HepG2 (cell line): ENCODE results near the gene NME2. TPM values are rescaled to one million over a fixed set of nuclear protein-coding genes. Genes with fewer than 3 reads are reported as not detected.
A peak's percentile ranks its signal among the peaks of the same experiment; 100 is the strongest.

Experiments used
- DMTF1 ChIP-seq: sonication (generic); formaldehyde crosslinking; IDR thresholded peaks from 2 replicates; pipeline ENCODE4 v1.4.0; 2020; ENCODE audit warnings: mild to moderate bottlenecking, missing genetic modification reagents
- EEA1 ChIP-seq: sonication (generic); formaldehyde crosslinking; IDR thresholded peaks from 2 replicates; pipeline ENCODE4 v1.5.1; 2020; ENCODE audit warnings: mild to moderate bottlenecking, missing genetic modification reagents, borderline replicate concordance
- FOXA1 ChIP-seq, 2 experiments: fragments of 450-650 bp in 1 of 2; sonication (generic) in 1 of 2; formaldehyde crosslinking in 1 of 2; IDR thresholded peaks; 2 replicates each; pipeline versions ENCODE4 v1.4.0 to v1.6.1; 2016 to 2020; ENCODE audit warnings: missing genetic modification reagents in 1 of 2
- KDM1A ChIP-seq: IDR thresholded peaks from 2 replicates; pipeline ENCODE4 v1.6.1; 2016; ENCODE audit warnings: missing compliant biosample characterization
- NFRKB ChIP-seq: fragments of 450-650 bp; IDR thresholded peaks from 2 replicates; pipeline ENCODE4 v1.6.1; 2017
- PITX1 ChIP-seq: sonication (generic); formaldehyde crosslinking; IDR thresholded peaks from 2 replicates; pipeline ENCODE4 v1.5.1; 2020; ENCODE audit warnings: mild to moderate bottlenecking, missing genetic modification reagents
- POLR2G ChIP-seq: fragments of 200-400 bp; formaldehyde crosslinking; IDR thresholded peaks from 2 replicates; pipeline ENCODE4 v1.6.1; 2018; ENCODE audit warnings: mild to moderate bottlenecking, low read depth, low read length, moderate library complexity
- PRDM15 ChIP-seq: sonication (generic); formaldehyde crosslinking; IDR thresholded peaks from 2 replicates; pipeline ENCODE4 v1.4.0; 2020; ENCODE audit warnings: missing genetic modification reagents
- SIX1 ChIP-seq: sonication (generic); formaldehyde crosslinking; IDR thresholded peaks from 2 replicates; pipeline ENCODE4 v1.4.0; 2020; ENCODE audit warnings: missing genetic modification reagents, borderline replicate concordance
- SIX4 ChIP-seq: sonication (generic); formaldehyde crosslinking; IDR thresholded peaks from 2 replicates; pipeline ENCODE4 v1.4.0; 2020; ENCODE audit warnings: missing genetic modification reagents
- SOX13 ChIP-seq, 3 experiments: fragments of 450-650 bp in 1 of 3; sonication (generic) in 1 of 3; formaldehyde crosslinking in 1 of 3; IDR thresholded peaks in 2 of 3; conservative IDR thresholded peaks in 1 of 3; 2 replicates each; pipeline versions ENCODE4 v1.5.0 to v1.6.1; 2016 to 2020; ENCODE audit warnings: antibody characterized with exemption in 1 of 3, mild to moderate bottlenecking in 1 of 3, missing compliant biosample characterization in 1 of 3, missing genetic modification reagents in 1 of 3, moderate library complexity in 1 of 3
- SP140L ChIP-seq: sonication (generic); formaldehyde crosslinking; IDR thresholded peaks from 2 replicates; pipeline ENCODE4 v1.4.0; 2020; ENCODE audit warnings: missing genetic modification reagents, borderline replicate concordance
- TOE1 ChIP-seq: sonication (generic); formaldehyde crosslinking; IDR thresholded peaks from 2 replicates; pipeline ENCODE4 v1.4.0; 2020; ENCODE audit warnings: mild to moderate bottlenecking, missing genetic modification reagents
- ZNF143 ChIP-seq: sonication (generic); formaldehyde crosslinking; IDR thresholded peaks from 2 replicates; pipeline ENCODE4 v1.4.0; 2020; ENCODE audit warnings: missing genetic modification reagents
- polyA plus RNA-seq, 8 experiments: library from polyadenylated mRNA; depleted of rRNA in 3 of 8; stranded (reverse) in 7 of 8; unstranded in 1 of 8; fragments of >200 nt; fragmentation: Illumina TruSeq in 4 of 8; extraction: Trizol in 4 of 8; gene quantifications; 2 replicates each; pipeline versions ENCODE4 v1.2.1 to v1.2.3, GENCODE V29; 2011 to 2016; ENCODE audit warnings: low read depth in 4 of 8, missing spikeins in 1 of 8, mixed read lengths in 1 of 8; ENCODE audit not compliant: insufficient read depth in 1 of 8
- total RNA-seq, 5 experiments: library from RNA; depleted of rRNA; stranded (reverse); fragments of >200 nt; fragmentation: Illumina TruSeq; extraction: Trizol; gene quantifications; 2 replicates each; pipeline ENCODE4 v1.2.3, GENCODE V29; 2016; ENCODE audit warnings: low read depth in 1 of 5
- TF ChIP-seq, protein P1 (sequence below), 2 experiments: sonication (generic) in 1 of 2; formaldehyde crosslinking in 1 of 2; IDR thresholded peaks; 2 replicates each; pipeline versions ENCODE4 v1.6.1 to v1.9.0; 2014 to 2022; ENCODE audit warnings: antibody characterized with exemption in 1 of 2, borderline replicate concordance in 1 of 2, inconsistent platforms in 1 of 2, low read depth in 1 of 2, missing genetic modification reagents in 1 of 2

NME2 gene
- total and polyA plus RNA-seq, 2 of the 13 experiments (the other 11 are each of a cell fraction or from before 2014, with no cell fraction given) = 790 to 1,213 TPM

DNA sequence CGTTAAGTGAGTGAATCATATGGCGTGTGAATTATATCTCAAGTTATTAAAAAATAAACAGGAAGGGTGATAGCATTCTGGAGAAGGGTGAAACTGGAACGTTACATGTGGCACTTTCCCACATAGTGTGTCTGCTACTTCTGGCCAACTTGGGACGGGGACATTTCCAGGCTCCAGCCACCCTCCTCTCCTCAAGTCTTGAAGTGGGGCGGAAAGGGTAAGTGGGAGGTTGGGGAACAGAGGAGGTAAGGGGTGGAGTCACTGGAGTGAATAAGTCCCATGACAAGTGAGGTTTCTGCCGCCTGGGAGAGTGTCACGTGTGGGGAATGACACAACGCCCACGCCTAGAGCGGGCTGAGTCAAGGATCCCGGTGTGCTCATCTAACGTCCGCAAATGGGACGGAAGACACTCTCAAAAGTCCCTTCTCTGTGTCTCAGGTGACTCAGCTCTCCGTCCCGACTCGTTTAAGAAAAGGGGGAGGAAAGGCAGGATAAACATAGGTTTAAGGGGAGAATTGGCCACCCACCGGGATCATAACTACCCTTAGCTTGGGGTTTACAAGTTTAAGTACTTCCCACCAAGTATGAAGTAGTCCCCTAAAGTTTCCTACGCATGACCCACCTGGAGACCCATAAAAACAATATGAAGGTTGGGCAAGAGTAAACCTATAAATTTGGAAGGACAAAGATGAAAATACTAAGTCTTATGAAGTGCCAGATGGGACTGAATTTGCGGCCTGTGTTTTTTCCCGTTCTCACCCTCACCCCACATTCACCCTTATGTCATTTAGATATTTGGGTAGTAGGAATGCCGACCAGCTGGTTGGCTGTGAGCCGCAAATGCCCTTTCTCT lies 44.4 kb upstream of the NME2 start (continued):
- TF ChIP-seq NFRKB (no peak), DMTF1 (no peak), TOE1 (CRISPR knock-in tag) (no peak), SIX1 (CRISPR knock-in tag) (no peak), SIX4 (0 out of 2 replicates have a peak, but pooled peaks have one; percentile 11), PITX1 (CRISPR knock-in tag) (0 out of 2 replicates have a peak, but pooled peaks have one; percentile 34), ZNF143 (CRISPR knock-in tag) (0 out of 2 replicates have a peak, but pooled peaks have one; percentile 16), KDM1A (CRISPR knock-in tag) (no peak), POLR2G (peak; percentile 70), EEA1 (CRISPR knock-in tag) (no peak), SOX13 (IDR thresholded peaks at IDR 0.05) (no peak), SOX13 (CRISPR knock-in tag; conservative IDR thresholded peaks at IDR 0.05 in 1 of 2, IDR thresholded peaks at IDR 0.05 in 1 of 2) (peak in 1 of 2 experiments; percentile 72; a peak in 2 of 4 replicates), FOXA1 (IDR thresholded peaks at IDR 0.05) (no peak), FOXA1 (CRISPR knock-in tag; IDR thresholded peaks at IDR 0.05) (0 out of 2 replicates have a peak, but pooled peaks have one; percentile 24), PRDM15 (CRISPR knock-in tag) (no peak), SP140L (0 out of 2 replicates have a peak, but pooled peaks have one; percentile 60)
- TF ChIP-seq, protein P1, sequence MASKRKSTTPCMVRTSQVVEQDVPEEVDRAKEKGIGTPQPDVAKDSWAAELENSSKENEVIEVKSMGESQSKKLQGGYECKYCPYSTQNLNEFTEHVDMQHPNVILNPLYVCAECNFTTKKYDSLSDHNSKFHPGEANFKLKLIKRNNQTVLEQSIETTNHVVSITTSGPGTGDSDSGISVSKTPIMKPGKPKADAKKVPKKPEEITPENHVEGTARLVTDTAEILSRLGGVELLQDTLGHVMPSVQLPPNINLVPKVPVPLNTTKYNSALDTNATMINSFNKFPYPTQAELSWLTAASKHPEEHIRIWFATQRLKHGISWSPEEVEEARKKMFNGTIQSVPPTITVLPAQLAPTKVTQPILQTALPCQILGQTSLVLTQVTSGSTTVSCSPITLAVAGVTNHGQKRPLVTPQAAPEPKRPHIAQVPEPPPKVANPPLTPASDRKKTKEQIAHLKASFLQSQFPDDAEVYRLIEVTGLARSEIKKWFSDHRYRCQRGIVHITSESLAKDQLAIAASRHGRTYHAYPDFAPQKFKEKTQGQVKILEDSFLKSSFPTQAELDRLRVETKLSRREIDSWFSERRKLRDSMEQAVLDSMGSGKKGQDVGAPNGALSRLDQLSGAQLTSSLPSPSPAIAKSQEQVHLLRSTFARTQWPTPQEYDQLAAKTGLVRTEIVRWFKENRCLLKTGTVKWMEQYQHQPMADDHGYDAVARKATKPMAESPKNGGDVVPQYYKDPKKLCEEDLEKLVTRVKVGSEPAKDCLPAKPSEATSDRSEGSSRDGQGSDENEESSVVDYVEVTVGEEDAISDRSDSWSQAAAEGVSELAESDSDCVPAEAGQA (IDR thresholded peaks at IDR 0.05; ENCODE audit: low read depth) = no peak; the same call in 1 of the 2 replicates
- TF ChIP-seq, protein P1 (CRISPR knock-in tag; IDR thresholded peaks at IDR 0.05; ENCODE audit: borderline replicate concordance) = no peak
